ENCODE results near the gene FUCA1. TPM values are rescaled to one million over a fixed set of nuclear protein-coding genes. Genes with fewer than 3 reads are reported as not detected.

The FUCA1 gene
- total and polyA plus RNA-seq, 2 of the 8 experiments (the other 6 are each of a cell fraction or from before 2014, with no cell fraction given): 5.9 to 6.4 TPM

DNA sequence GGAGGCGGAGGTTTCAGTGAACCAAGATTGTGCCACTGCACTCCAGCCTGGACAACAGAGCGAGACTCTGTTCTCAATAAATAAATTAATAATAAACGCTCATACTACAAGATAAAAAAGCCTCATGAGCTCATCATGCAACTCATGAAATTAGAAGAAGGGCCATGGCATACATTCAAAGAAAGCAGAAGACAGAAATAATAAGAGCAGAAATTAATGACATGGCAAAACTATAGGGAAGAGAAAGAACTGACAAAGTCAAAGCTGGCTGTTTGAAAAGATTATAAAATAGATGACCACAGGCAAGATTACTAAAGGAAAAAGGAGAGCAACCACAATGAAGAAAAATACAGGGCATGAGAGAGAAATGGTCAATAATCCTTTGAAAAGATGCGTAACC, 14.7 kb upstream of the FUCA1 start:
- Histone ChIP-seq H2BK5ac (ENCODE audit: low read depth, low read length) (no peak overlapping the region), H3K27ac (ENCODE audit: low read depth, low read length) (no peak overlapping the region), H2BK12ac (ENCODE audit: low read depth, low read length) (no peak overlapping the region), H3K79me1 (ENCODE audit: low read depth, low read length) (no peaks in the 10 kb centered on the region), H3K23ac (ENCODE audit: insufficient read length) (no peak overlapping the region), H4K8ac (ENCODE audit: extremely low read depth, insufficient read depth, low read length) (no peak overlapping the region), H3K9ac (replicated peaks in 1 of 4; ENCODE audit: extremely low read depth in 1 of 4, low read depth in 3 of 4, low read length in 3 of 4) (no peak overlapping the region), H2BK120ac (replicated peaks; ENCODE audit: low read depth, low read length) (no peak overlapping the region), H3K56ac (replicated peaks; ENCODE audit: insufficient read length, low read depth, low read length) (no peak overlapping the region), H3K4ac (replicated peaks; ENCODE audit: insufficient read length, low read depth, low read length) (no peak overlapping the region), H3K36me3 (ENCODE audit: control insufficient read depth in 2 of 4, insufficient read depth in 4 of 4, low read length in 3 of 4) (no peaks in the 10 kb centered on the region), H2BK20ac (ENCODE audit: low read length) (no peak overlapping the region), H3K18ac (ENCODE audit: extremely low read depth, low read length) (no peak overlapping the region), H4K5ac (ENCODE audit: insufficient read length, low read depth, low read length) (no peak overlapping the region), H2AFZ (ENCODE audit: low read length) (no peak overlapping the region), H4K20me1 (replicated peaks in 1 of 2; ENCODE audit: control insufficient read depth in 1 of 2, insufficient read depth in 2 of 2, low read length in 2 of 2) (no peaks in the 10 kb centered on the region), H3K23me2 (ENCODE audit: low read depth, low read length) (no peaks in the 10 kb centered on the region), H2AK5ac (ENCODE audit: low read depth, low read length) (no peak overlapping the region), H3K4me1 (replicated peaks in 1 of 4; ENCODE audit: control insufficient read depth in 3 of 4, insufficient read depth in 4 of 4, low read length in 3 of 4) (no peaks in the 10 kb centered on the region), H3K9me3 (ENCODE audit: insufficient read depth in 2 of 2, low read depth in 1 of 2, low read length in 1 of 2) (peaks cover 0 to 12% of the 10 kb centered on the region in 2 experiments; a peak in 1 of 4 replicates), H3K4me2 (ENCODE audit: insufficient read depth in 1 of 2, low read depth in 2 of 2, low read length in 2 of 2) (no peak overlapping the region), H3K14ac (ENCODE audit: insufficient read length) (no peak overlapping the region), H3K27me3 (replicated peaks in 1 of 4; ENCODE audit: control insufficient read depth in 3 of 4, extremely low read depth in 1 of 4, insufficient read depth in 3 of 4, low read length in 3 of 4) (no peaks in the 10 kb centered on the region), H3K79me2 (ENCODE audit: control insufficient read depth in 1 of 2, insufficient read depth in 2 of 2, low read length in 2 of 2) (no peaks in the 10 kb centered on the region), H3K4me3 (ENCODE audit: extremely low read depth in 1 of 4, insufficient read depth in 2 of 4, low read depth in 3 of 4, low read length in 4 of 4) (no peak overlapping the region), H4K91ac (replicated peaks; ENCODE audit: insufficient read length, low read length) (no peak overlapping the region), H2BK15ac (ENCODE audit: low read length) (no peak overlapping the region)
- no peak for FAIRE-seq
- no peak for DNase-seq (ENCODE audit: low read depth in 1 of 2, low spot score in 2 of 2)
- POLR2A ChIA-PET (ENCODE audit: partially characterized antibody): no interaction called here
- CTCF ChIA-PET (ENCODE audit: partially characterized antibody): interaction anchor here (1.0 to 1.3 kb wide), 3 partner anchors 14 to 73 kb away, joined by 3 read pairs; no protein-coding TSS in a partner anchor
- 73% methylated on average over 4 of the region's 4 CpGs; no CpG with 5 or more reads in 1 of the 2 experiments for WGBS, 2 experiments (ENCODE audit: extremely low coverage in 1 of 2, insufficient coverage in 1 of 2, insufficient read length in 1 of 2, insufficient replicate concordance in 2 of 2, low coverage in 1 of 2, low lambda C conversion rate in 2 of 2, missing lambda C conversion rate in 1 of 2)
- TF ChIP-seq SP4 (IDR thresholded peaks at IDR 0.05; ENCODE audit: low read length) (no peak), POLR2A (IDR thresholded peaks at IDR 0.05; ENCODE audit: control extremely low read depth in 1 of 2, low read depth in 2 of 2, low read length in 2 of 2) (no peak), SRF (IDR thresholded peaks at IDR 0.05; ENCODE audit: low read depth, low read length) (no peak), EZH2 (IDR thresholded peaks at IDR 0.05; ENCODE audit: low read depth, low read length, severe bottlenecking) (no peak), CBX5 (IDR thresholded peaks at IDR 0.05; ENCODE audit: low read depth, low read length) (no peak), SAP30 (IDR thresholded peaks at IDR 0.05; ENCODE audit: insufficient read depth, insufficient replicate concordance, low read length) (no peak), RAD21 (IDR thresholded peaks at IDR 0.05 in 1 of 2, conservative IDR thresholded peaks at IDR 0.05 in 1 of 2; ENCODE audit: low read depth in 2 of 2, low read length in 2 of 2) (no peak), SIRT6 (IDR thresholded peaks at IDR 0.05; ENCODE audit: low read length) (no peak), NANOG (IDR thresholded peaks at IDR 0.05; ENCODE audit: insufficient read depth, low read depth, low read length, poor library complexity, severe bottlenecking) (no peak), SP2 (IDR thresholded peaks at IDR 0.05; ENCODE audit: low read length) (no peak)

Data from H1 (cell line).